HG02884 (cell line): ENCODE results near the gene PARD6B.
"Not testable (repeated sequence)": the region's sequence is repeated elsewhere in the genome, so short reads cannot be mapped to it uniquely, and the experiment has no call there.

Experiments
- ATAC-seq: cut with Tn5 transposase; IDR thresholded peaks from one replicate; pipeline ENCODE4 v1.9.1; 2021; ENCODE audit warnings: mild to moderate bottlenecking, moderate library complexity; ENCODE audit not compliant: unreplicated experiment

The PARD6B gene, protein sequence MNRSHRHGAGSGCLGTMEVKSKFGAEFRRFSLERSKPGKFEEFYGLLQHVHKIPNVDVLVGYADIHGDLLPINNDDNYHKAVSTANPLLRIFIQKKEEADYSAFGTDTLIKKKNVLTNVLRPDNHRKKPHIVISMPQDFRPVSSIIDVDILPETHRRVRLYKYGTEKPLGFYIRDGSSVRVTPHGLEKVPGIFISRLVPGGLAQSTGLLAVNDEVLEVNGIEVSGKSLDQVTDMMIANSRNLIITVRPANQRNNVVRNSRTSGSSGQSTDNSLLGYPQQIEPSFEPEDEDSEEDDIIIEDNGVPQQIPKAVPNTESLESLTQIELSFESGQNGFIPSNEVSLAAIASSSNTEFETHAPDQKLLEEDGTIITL

DNA sequence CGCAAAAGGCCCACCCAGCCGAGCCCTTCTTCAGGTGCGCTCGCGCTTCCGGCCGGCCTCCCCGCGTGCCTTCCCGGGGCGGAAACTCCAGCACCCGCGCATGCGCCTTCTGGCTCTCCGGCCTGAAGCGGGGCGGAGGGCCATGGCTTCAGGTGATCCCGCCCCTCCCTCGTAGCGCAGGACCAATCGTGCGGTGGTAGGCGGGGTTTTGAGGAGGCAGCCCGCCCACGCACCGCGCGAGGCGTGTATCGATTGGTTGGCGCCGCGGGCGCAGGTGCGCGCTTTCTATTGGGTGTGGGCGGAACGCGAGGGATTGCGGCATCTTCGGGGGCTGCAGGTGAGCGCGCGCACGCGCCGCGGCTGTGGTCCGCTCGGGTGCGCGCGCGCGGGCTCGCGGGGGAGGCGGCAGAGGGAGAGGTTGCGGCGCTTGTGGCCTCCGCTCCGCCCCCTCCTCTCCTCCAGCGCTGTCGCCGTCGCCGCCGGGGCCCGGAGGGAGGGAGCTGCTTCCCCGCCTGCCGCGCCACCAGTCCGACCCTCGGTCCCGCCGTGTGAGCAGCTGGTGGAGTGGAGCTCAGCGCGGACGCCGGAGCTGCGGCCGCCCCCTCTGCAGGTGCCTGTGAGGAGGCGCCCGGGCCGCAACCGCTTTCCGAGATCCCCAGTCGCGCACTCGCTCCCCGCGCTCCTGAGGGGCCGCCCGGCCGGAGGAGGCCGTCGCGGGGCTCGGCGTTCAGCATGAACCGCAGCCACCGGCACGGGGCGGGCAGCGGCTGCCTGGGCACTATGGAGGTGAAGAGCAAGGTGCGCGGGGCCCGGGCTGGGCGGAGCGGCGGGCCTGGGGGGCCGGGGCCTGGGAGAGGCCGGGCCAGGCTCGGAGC is at the start of gene PARD6B:
Gene PARD6B, plus strand, starts transcription at position 526 of the 875 bp plus-strand sequence. Its CDS starts 207 bp downstream, at position 733.
- ATAC-seq: peak; percentile 74

DNA sequence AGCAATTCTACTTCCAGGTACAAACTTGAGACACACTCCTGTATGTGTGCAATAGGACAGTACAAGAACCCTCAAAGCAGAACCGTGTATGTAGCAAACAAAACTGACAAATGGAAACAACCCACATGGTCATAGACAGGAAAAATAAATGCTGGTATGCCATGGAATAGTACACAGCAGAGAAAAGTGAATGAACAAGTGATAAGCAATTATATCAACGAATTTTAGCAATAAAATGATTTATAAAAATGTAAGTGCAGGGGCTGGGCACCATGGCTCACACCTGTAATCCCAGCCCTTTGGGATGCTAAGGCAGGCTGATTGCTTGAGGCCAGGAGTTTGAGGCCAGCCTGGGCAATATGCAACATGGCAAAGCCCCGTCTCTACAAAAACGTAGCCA is 49.3 kb upstream of the PARD6B start:
- no peak for ATAC-seq

DNA sequence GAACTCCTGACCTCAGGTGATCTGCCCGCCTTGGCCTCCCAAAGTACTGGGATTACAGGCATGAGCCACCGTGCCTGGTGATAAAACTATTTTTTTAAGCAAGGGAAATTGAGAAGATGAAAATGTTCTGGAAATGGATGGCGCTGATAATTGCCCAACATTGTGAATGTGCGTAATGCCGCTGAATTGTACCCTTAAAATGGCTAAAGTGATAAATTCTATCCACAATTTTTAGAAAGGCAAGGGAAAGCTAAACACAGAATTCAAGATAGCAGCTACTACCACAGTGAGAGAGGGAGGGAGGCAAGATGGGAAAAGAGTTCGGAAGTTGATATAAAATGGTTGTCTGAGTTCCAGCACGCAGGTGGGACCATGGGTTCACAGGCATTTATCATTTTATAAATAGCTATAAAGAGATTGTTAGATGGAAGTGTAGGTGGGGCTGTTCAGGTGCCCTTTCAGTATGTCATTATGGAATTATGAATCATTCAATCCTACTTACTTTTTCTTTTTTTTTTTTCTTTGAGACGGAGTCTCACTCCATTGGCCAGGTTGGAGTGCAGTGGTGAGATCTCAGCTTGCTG is 48.3 kb upstream of the PARD6B start:
- no peak for ATAC-seq

DNA sequence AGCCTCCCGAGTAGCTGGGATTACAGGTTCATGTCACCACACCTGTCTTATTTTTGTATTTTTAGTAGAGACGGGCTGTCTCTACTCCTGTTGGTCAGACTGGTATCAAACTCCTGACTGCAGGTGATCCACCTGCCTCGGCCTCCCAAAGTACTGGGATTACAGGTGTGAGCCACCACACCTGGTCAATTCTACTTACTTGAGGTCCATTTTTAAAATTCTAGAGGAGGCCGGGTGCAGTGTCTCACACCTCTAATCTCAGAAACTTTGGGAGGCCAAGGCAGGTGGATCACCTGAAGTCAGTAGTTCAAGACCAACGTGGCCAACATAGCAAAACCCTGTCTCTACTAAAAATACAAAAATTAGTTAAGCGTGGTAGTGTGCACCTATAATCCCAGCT is 47.8 kb upstream of the PARD6B start:
- no peak for ATAC-seq

DNA sequence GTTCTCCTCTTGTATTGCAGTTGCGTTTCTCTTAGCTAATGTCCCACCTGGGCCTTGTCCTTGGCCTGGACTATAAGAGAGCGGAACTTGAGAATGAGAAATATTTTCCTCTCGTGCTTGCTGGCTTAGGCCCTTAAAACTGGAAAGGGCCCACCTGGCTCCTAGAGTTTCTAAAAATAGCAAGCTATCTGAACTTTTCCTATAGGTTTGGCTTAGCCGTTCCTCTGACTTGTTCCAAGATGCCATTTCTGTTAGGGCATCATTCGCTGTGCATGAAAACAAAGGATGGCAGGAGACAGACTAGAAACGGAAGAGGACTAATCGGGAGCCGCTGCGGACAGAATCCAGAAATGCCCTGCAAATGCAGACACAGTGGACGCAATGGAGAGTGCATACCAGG is 44.6 kb upstream of the PARD6B start:
- ATAC-seq: no peak

DNA sequence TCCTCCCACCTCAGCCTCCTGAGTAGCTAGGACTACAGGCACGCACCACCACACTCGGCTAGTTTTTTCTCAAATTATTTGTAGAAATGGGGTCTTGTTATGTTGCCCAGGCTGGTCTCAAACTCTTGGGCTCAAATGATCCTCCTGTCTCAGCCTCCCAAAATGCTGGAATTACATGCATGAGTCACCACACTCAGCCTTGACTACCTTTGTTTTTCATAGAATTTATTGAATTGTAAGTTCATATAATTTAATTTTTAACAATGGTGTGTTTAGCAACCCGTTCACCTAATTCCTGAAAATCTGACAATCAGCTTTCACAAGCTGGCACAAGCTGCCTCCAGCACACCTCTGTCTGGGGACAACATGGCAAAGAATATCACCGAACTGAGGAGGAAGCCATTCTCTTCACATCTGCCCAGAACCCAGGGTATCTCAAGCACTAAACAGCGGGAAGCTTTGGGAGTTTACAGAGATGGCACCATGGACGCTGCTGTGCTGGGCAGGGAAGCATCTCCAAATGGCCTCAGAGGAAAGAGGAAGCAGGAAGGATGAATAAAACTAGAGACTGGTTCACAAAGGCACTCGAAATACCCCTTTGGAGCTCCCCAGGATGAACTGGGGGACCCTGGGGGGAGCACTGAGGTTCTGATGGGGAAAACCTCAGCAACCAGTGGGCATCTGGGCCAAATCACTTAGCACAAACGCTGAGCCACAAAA is 43.0 kb upstream of the PARD6B start:
- ATAC-seq: no peak

DNA sequence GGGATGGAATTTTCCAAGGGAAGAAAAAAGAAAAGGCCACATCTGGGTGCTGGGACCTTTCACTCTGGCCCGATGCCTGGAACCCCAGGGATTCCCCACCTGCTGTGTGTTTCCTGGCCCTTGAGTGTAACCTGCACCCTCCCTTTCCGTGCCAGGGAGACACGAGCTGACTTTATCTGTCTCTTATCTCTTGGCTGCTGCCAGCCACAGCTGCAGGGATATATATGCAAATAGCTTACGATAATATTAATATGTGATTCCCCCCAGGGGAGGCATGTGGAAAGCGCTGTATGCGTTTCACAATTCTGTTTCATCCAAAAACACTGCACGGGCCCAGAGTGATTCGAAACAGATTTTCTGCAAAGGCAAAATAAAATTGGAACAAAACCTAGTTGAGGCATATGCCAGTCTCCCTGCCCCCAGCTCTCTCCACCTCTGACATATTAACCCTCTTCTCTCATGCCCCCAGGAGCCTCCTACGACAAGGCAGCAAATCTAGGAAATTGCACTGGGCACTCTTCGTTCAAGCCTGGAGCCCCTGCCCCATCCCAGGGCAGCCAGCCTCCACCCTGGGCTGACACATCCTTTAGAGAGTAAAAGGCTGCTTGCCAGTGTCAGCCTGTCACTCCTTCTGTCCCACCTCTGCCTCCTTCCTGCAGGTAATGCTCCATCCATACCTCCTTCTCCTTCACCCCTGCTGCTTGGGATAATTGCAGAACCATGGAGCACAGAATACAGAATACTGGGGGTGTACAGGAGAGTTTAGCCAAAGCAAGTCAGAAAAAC is 41.3 kb upstream of the PARD6B start:
- ATAC-seq: no peak

DNA sequence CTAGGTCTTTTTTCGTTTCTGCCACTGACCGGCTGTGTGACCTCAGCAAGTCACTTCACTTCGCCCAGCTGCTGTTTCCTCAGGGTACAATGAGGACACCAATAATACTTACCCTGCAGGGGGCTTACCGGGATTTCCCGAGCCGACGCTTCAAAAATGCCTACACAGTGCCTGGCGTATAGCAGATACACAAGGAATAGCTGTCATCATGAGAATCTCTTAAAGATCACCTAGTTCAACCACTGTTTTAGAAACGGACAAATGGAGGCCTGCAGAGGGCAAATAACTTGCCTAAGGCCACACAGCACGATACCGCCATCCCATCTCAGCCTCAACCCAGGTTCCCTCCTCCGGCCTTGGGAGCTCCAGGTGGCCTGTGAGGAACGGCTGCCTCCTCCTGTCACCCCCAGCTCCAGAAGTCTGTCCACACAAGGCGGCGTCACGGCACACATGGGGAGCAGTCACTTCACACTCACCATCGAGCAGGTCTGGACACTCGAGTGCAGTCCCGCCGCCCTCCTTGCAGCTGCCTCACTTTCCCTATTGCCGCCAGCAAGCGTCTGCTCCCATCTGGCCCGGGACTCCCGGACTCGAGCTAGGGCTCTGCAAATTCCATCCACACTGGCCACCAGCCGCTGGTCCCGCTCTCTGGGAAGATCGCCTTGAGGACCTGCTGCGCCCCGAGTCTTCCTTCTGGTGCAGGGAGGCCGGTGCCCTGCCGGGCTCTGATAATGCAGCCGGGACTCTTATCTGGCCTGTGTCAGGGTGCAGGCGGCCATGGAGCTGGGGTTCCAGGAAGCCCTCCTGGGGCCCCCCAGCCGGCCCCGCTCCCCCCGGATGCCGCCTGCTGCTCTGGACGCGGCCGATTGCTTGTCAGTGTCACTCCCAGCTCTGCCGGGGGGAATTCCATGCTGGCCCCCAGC is 40.5 kb upstream of the PARD6B start, which contains the start of gene RIPOR3:
Gene RIPOR3, minus strand, starts transcription at position 893 of the 923 bp plus-strand sequence. Its CDS starts 414 bp downstream, at position 479.
- no peak for ATAC-seq

DNA sequence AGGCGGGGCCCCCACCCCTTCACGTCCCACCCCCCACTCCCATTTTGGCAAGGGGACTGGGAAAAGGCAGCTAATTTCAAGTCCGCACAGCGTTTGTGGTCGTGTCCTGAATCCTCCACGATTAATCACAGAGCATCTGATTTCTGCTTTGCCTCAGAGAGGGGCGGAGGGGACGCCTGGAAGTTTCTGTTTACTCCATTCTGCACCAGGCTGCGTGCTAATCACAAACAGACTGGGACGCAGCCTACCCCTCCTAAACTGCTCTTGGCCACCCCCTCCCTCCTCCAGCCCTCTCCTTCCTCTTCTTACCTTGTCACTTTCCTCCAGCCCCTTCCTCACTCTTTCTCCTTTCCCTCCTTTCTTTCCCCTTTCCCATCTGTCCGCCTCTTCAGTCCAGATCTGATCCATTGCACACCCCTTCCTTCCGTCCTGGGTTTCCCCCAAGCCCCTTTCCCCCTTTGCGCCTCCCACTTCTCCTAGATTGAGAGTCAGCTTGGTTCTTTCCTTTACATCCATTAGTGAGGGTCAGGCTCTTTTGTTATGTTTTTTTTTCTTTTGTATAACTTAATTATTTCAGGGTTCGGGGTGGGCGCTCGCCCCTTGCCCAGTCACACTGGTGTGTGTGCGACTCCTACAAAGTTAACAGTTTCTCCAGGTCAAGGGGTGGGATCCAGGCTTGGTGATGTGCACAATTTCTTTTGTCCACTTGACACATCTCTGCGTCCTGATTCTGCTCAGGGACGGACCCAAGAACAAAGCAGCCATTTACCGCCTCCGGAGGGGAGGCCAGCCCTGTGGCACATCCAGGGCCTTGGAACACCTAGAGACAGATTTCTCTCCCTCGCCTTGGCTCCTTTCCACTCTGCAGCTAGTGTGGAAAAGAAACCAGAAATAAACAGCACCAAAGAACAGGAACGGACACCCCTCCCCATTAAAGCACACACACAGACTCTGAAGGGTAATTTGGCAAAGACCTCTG is 39.5 kb upstream of the PARD6B start:
- no peak for ATAC-seq

DNA sequence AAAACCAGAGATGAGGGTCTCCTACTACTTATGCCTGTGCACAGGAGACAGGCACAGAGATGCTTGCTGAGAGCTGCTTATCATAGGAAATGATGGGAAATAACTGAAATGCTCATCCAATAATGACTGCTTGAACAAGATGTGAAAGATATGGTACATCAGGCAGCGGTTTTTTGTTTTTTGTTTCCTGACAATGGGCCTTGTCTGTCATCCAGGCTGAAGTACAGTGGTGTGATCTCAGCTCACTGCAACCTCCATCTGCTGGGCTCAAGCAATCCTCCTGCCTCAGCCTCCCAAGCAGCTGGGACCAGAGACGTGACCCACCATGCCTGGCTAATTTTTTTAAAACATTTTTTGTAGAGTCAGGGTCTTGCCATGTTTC is 38.8 kb upstream of the PARD6B start:
- ATAC-seq: no peak

DNA sequence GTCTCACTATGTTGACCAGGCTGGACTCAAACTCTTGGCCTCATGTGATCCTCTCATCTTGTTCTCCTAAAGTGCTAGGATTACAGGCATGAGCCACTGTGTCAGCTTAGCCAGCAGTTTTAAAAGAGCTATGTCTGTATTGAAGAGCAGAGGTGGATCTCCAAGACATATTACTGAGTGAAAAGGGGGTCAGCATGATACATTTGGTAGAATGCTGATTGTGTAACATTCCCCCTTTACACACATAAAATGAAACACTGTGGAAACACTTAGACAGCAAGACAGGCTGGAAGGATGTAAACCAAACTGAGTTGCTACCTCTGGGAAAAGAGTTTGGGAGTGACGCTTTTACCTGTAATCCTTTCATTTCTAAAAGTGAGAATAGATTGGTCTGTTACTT is 38.4 kb upstream of the PARD6B start:
- no peak for ATAC-seq

DNA sequence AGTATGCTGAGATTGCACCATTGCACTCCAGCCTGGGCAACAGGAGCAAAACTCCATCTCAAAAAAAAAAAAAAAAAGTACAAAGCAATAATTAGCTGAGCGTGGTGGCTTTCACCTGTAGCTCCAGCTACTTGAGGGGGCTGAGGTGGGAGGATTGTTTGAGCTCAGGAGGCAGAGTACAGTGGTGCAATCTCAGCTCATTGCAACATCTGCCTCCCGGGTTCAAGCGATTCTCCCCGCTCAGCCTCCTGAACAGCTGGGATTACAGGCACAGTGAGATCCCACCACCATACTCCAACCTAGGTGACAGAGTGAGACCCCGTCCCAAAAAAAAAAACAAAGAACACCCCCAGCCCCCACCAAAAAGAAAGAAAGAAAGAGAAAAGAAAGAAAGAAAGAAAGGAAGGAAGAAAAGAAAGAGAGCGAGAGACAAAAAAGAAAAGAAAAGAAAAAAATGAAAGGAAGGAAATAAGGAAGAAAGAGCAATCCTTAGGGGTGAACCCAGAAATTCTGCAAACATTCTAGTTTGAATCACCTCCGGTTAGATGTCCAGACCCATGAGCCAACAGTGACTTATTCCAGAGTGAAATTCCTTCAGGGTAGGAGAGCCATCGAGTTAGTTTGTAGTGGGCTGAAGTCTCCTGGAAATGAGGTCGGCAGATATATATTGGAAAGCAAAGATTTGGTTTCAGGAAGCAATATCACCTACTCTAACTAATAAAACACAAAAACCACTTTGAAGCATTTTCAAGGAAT is 36.8 kb upstream of the PARD6B start:
- no peak for ATAC-seq

DNA sequence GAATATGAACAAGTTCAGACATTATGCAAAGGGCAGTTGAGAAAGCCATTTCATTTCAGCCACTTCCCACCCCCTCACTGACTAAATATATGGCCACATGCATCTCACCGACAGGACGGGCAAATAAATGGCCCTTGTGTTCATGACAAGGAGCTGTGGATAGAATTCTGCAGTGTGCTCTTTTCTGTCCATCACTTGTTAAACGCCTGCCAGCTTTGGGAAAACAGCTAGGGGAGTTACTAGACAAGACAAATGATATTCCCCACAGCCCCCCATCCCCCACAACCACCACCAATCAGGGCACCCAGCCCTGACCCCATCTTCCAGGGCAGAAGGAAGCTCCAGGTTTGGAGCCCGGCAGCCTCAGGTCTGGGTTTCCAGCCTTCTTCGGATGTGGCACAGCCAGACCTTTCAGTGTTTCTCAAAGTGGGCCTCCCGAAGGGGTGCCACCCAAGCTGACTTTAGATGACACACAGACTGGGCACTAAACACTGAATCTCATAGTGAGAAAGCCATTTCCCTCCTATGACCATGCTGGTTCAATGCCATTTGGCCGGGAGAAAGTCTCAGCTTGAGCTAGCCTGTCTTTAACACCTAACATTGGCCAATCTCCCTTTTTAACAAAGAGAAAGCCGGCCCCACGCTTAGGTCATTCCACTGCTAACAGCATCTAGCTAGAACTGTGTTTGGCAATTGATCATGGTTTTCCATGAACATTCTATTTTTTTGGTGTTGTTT is 36.1 kb upstream of the PARD6B start:
- ATAC-seq: no peak

DNA sequence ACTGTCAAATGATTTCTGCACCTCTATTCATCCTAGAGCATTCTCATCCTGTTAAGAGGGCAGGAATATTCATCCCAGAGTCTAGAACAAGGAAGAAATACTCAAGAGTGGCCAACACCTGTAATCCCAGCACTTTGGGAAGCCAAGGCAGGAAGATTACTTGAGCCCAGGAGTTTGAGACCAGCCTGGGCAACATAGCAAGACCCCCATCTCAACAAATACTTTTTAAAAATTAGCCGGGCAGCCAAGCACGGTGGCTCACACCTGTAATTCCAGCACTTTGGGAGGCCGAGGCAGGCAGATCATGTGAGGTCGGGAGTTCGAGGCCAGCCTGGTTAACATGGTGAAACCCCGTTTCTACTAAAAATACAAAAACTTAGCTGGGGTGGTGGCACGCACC is 33.1 kb upstream of the PARD6B start:
- not testable (repeated sequence) for ATAC-seq

DNA sequence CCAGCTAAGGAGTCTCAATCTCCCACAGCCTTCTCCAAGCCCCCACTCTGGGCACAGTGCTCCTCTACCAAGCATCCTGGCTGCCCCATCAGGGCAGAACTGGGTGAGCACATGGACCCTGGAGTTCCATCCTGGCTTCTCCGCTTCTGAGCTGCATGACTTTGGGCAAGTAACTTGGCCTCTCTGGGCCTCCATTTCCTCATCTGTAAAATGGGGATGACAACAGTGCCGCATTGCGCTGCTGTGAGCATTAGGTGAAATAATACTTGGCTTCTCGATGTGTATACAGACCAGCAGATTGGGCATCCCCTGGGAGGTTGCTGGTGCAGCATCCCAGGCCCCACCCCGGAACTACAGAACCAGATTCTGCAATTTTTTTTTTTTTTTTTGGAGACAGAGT is 31.7 kb upstream of the PARD6B start:
- no peak for ATAC-seq
